Measurements from ENCODE around the gene PNPLA5. TPM values are rescaled to one million over a fixed set of nuclear protein-coding genes. Genes with fewer than 3 reads are reported as not detected.

The PNPLA5 gene
- total and polyA plus RNA-seq, 2 of the 13 experiments (the other 11 are each of a cell fraction or from before 2014, with no cell fraction given) = not detected

DNA sequence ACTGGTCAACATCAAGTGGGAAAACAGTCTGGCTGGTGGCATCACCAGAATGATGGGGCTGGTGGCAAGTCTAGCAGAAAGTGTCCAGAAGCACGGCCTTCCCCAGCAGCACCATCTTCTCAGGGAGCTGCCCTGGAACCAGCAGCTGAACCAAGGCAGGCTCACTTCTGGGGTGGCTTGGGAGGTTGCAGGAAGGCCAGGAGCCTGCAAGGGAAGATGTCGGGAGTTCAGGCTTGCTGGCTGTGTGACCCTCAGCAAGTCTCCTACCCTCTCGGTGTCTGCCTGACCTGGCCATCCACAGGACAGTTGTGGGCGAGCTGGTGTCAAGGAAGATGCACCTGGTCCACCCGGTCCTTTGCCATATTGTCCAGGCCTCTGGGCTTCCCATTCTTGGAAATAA lies 2.3 kb upstream of the PNPLA5 start:
- in situ Hi-C loops (cut with HindIII; ENCODE audit: extremely low pct_ligation_motif_present, low pct_unique_long_range_greater_than_20kb) (loop anchor here (25.0 kb wide), 1 partner anchor 743 kb away; no protein-coding TSS in a partner anchor), intact Hi-C loops (cut with micrococcal nuclease; ENCODE audit: unreplicated experiment) (no loop called here)
- no peak for ATAC-seq
- Histone ChIP-seq H4K20me1 (ENCODE audit: insufficient read depth, low read length) (peaks cover 4% of the 10 kb centered on the region; the same call in 1 of the 2 replicates), H2AFZ (ENCODE audit: low read length) (no peak overlapping the region), H3K4me3 (replicated peaks in 1 of 3; ENCODE audit: insufficient read depth in 1 of 3, low read depth in 2 of 3, low read length in 3 of 3) (no peak overlapping the region), H3K9me3 (ENCODE audit: low read length) (no peaks in the 10 kb centered on the region), H3K27me3 (ENCODE audit: control insufficient read depth in 1 of 2, insufficient read depth in 2 of 2, low read length in 2 of 2) (peaks cover 12 to 61% of the 10 kb centered on the region in 2 experiments; a peak in 4 of 5 replicates), H3K9ac (ENCODE audit: insufficient read depth, low read depth, low read length) (no peak overlapping the region), H3K27ac (ENCODE audit: extremely low read length, insufficient read depth, low read length) (no peak overlapping the region), H3K79me2 (ENCODE audit: insufficient read depth, low read length) (no peaks in the 10 kb centered on the region), H3K4me2 (ENCODE audit: low read depth, low read length) (no peak overlapping the region), H3K4me1 (ENCODE audit: insufficient read depth, low read length) (no peaks in the 10 kb centered on the region), H3K36me3 (replicated peaks in 1 of 2; ENCODE audit: control insufficient read depth in 1 of 2, insufficient read depth in 2 of 2, low read length in 2 of 2) (no peaks in the 10 kb centered on the region)
- ChIA-PET CTCF (ENCODE audit: low intra/inter-chr PET ratio, low total read pairs) (no interaction called here), POLR2A (no interaction called here)
- TF ChIP-seq ZFYVE20 (CRISPR knock-in tag; IDR thresholded peaks at IDR 0.05; ENCODE audit: borderline replicate concordance, low read depth) = no peak
- no peak for TF ChIP-seq MATR3 (CRISPR knock-in tag; IDR thresholded peaks at IDR 0.05)
- peak; percentile 68 for TF ChIP-seq ZNF768 (CRISPR knock-in tag; IDR thresholded peaks at IDR 0.05)
- no peak for TF ChIP-seq EEA1 (CRISPR knock-in tag; IDR thresholded peaks at IDR 0.05; ENCODE audit: borderline replicate concordance)
- no TSS peak for BruUV-seq (replicated peaks)
- no peak for FAIRE-seq
- no peak for DNase-seq (ENCODE audit: low spot score)
- 7% methylated on average over 3 of the region's 5 CpGs for WGBS (ENCODE audit: low lambda C conversion rate)

- Histone ChIP-seq H4K20me1 (ENCODE audit: insufficient read depth, low read length) (peaks cover 4% of the 10 kb centered on the region; the same call in 1 of the 2 replicates), H3K36me3 (replicated peaks in 1 of 2; ENCODE audit: control insufficient read depth in 1 of 2, insufficient read depth in 2 of 2, low read length in 2 of 2) (no peaks in the 10 kb centered on the region), H3K79me2 (ENCODE audit: insufficient read depth, low read length) (no peaks in the 10 kb centered on the region), H3K4me2 (ENCODE audit: low read depth, low read length) (no peak overlapping the region), H3K4me3 (replicated peaks in 1 of 3; ENCODE audit: insufficient read depth in 1 of 3, low read depth in 2 of 3, low read length in 3 of 3) (no peak overlapping the region), H3K9ac (ENCODE audit: insufficient read depth, low read depth, low read length) (no peak overlapping the region), H3K4me1 (ENCODE audit: insufficient read depth, low read length) (no peaks in the 10 kb centered on the region), H2AFZ (ENCODE audit: low read length) (no peak overlapping the region), H3K27ac (ENCODE audit: extremely low read length, insufficient read depth, low read length) (no peak overlapping the region), H3K9me3 (ENCODE audit: low read length) (no peaks in the 10 kb centered on the region), H3K27me3 (ENCODE audit: control insufficient read depth in 1 of 2, insufficient read depth in 2 of 2, low read length in 2 of 2) (peaks cover 12 to 57% of the 10 kb centered on the region in 2 experiments; a peak in 4 of 5 replicates)
- no peak for FAIRE-seq
- DNase-seq (ENCODE audit: low spot score) = no peak
- no TSS peak for BruUV-seq (replicated peaks)
- intact Hi-C loops (cut with micrococcal nuclease; ENCODE audit: unreplicated experiment) (no loop called here), in situ Hi-C loops (cut with HindIII; ENCODE audit: extremely low pct_ligation_motif_present, low pct_unique_long_range_greater_than_20kb) (loop anchor here (25.0 kb wide), 1 partner anchor 744 kb away; no protein-coding TSS in a partner anchor)
- WGBS (ENCODE audit: low lambda C conversion rate) = 0% methylated on average over 2 of the region's 5 CpGs
- no peak for ATAC-seq
- ChIA-PET CTCF (ENCODE audit: low intra/inter-chr PET ratio, low total read pairs) (no interaction called here), POLR2A (no interaction called here)
- TF ChIP-seq TCF7L2 (IDR thresholded peaks at IDR 0.05; ENCODE audit: low read depth, low read length) = no peak
- no peak for TF ChIP-seq ZNF207 (IDR thresholded peaks at IDR 0.05; ENCODE audit: borderline replicate concordance)
- TF ChIP-seq, protein P1, sequence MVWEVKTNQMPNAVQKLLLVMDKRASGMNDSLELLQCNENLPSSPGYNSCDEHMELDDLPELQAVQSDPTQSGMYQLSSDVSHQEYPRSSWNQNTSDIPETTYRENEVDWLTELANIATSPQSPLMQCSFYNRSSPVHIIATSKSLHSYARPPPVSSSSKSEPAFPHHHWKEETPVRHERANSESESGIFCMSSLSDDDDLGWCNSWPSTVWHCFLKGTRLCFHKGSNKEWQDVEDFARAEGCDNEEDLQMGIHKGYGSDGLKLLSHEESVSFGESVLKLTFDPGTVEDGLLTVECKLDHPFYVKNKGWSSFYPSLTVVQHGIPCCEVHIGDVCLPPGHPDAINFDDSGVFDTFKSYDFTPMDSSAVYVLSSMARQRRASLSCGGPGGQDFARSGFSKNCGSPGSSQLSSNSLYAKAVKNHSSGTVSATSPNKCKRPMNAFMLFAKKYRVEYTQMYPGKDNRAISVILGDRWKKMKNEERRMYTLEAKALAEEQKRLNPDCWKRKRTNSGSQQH (CRISPR knock-in tag; IDR thresholded peaks at IDR 0.05; ENCODE audit: low read depth) = no peak
- TF ChIP-seq TMF1 (CRISPR knock-in tag; IDR thresholded peaks at IDR 0.05; ENCODE audit: low read depth) = no peak
- no peak for TF ChIP-seq ZKSCAN8 (CRISPR knock-in tag; IDR thresholded peaks at IDR 0.05; ENCODE audit: borderline replicate concordance)
- no peak for TF ChIP-seq HOXA7 (CRISPR knock-in tag; IDR thresholded peaks at IDR 0.05)
- TF ChIP-seq ZNF367 (CRISPR knock-in tag; IDR thresholded peaks at IDR 0.05; ENCODE audit: borderline replicate concordance) = no peak
- TF ChIP-seq HNF4G (IDR thresholded peaks at IDR 0.05; ENCODE audit: borderline replicate concordance, low read depth, low read length) = no peak
- TF ChIP-seq HNF4G (CRISPR knock-in tag; IDR thresholded peaks at IDR 0.05; ENCODE audit: borderline replicate concordance, low read depth) = no peak
- no peak for TF ChIP-seq HNRNPLL (IDR thresholded peaks at IDR 0.05; ENCODE audit: low read depth, low read length, poor library complexity, severe bottlenecking)
- TF ChIP-seq EED (CRISPR knock-in tag; IDR thresholded peaks at IDR 0.05) = no peak
- TF ChIP-seq, protein P2, sequence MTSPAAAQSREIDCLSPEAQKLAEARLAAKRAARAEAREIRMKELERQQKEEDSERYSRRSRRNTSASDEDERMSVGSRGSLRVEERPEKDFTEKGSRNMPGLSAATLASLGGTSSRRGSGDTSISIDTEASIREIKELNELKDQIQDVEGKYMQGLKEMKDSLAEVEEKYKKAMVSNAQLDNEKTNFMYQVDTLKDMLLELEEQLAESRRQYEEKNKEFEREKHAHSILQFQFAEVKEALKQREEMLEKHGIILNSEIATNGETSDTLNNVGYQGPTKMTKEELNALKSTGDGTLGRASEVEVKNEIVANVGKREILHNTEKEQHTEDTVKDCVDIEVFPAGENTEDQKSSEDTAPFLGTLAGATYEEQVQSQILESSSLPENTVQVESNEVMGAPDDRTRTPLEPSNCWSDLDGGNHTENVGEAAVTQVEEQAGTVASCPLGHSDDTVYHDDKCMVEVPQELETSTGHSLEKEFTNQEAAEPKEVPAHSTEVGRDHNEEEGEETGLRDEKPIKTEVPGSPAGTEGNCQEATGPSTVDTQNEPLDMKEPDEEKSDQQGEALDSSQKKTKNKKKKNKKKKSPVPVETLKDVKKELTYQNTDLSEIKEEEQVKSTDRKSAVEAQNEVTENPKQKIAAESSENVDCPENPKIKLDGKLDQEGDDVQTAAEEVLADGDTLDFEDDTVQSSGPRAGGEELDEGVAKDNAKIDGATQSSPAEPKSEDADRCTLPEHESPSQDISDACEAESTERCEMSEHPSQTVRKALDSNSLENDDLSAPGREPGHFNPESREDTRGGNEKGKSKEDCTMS (CRISPR knock-in tag; conservative IDR thresholded peaks at IDR 0.05) = no peak
- no peak for TF ChIP-seq ZNF350 (CRISPR knock-in tag; IDR thresholded peaks at IDR 0.05; ENCODE audit: borderline replicate concordance, low read depth)
Observed at GRCh38 chr22:43893266-43893665, 1.5 kb upstream of the PNPLA5 start.

Data from HepG2 (cell line).